HepG2 (cell line): ENCODE data around the gene TRIM54. TPM values are rescaled to one million over a fixed set of nuclear protein-coding genes. Genes with fewer than 3 reads are reported as not detected.

Source experiments
- CC2D1A ChIP-seq: sonication (generic); formaldehyde crosslinking; IDR thresholded peaks from 2 replicates; pipeline ENCODE4 v1.8.1; 2023; ENCODE audit warnings: mild to moderate bottlenecking, missing genetic modification reagents
- CHCHD3 ChIP-seq: sonication (generic); formaldehyde crosslinking; IDR thresholded peaks from 2 replicates; pipeline ENCODE4 v1.8.0; 2022; ENCODE audit warnings: mild to moderate bottlenecking, missing genetic modification reagents, moderate library complexity
- EP300 ChIP-seq, 3 experiments: sonication (generic) in 1 of 3; formaldehyde crosslinking in 1 of 3; IDR thresholded peaks; 2 replicates each; pipeline versions ENCODE4 v1.5.1 to v1.6.1; 2011 to 2020; ENCODE audit warnings: low read depth in 2 of 3, low read length in 2 of 3, borderline replicate concordance in 1 of 3, improper control_type of control experiment in 1 of 3, mild to moderate bottlenecking in 1 of 3, missing genetic modification reagents in 1 of 3, moderate library complexity in 1 of 3
- FOSL1 ChIP-seq: sonication (generic); formaldehyde crosslinking; IDR thresholded peaks from 2 replicates; pipeline ENCODE4 v1.9.0; 2021; ENCODE audit warnings: missing genetic modification reagents, borderline replicate concordance
- HMGXB3 ChIP-seq: sonication (generic); formaldehyde crosslinking; IDR thresholded peaks from 2 replicates; pipeline ENCODE4 v1.4.0; 2020; ENCODE audit warnings: missing genetic modification reagents, borderline replicate concordance
- NCOA2 ChIP-seq: sonication (generic); formaldehyde crosslinking; IDR thresholded peaks from 2 replicates; pipeline ENCODE4 v1.8.0; 2022; ENCODE audit warnings: inconsistent platforms
- NFRKB ChIP-seq: fragments of 450-650 bp; IDR thresholded peaks from 2 replicates; pipeline ENCODE4 v1.6.1; 2017
- NR2F2 ChIP-seq: IDR thresholded peaks from 2 replicates; pipeline ENCODE4 v1.6.1; 2012; ENCODE audit warnings: low read depth, inconsistent platforms, borderline replicate concordance
- ZNF18 ChIP-seq: sonication (generic); formaldehyde crosslinking; IDR thresholded peaks from 2 replicates; pipeline ENCODE4 v1.8.0; 2022; ENCODE audit warnings: mild to moderate bottlenecking, missing genetic modification reagents; ENCODE audit not compliant: insufficient replicate concordance
- ZNF343 ChIP-seq: sonication (generic); formaldehyde crosslinking; IDR thresholded peaks from 2 replicates; pipeline ENCODE4 v1.4.0; 2020; ENCODE audit warnings: mild to moderate bottlenecking, missing genetic modification reagents
- ZNF431 ChIP-seq: sonication (generic); formaldehyde crosslinking; IDR thresholded peaks from 2 replicates; pipeline ENCODE4 v1.9.0; 2022; ENCODE audit warnings: missing genetic modification reagents, low read depth, mild to moderate bottlenecking, borderline replicate concordance
- ZNF557 ChIP-seq: sonication (generic); formaldehyde crosslinking; IDR thresholded peaks from 2 replicates; pipeline ENCODE4 v1.4.0; 2020; ENCODE audit warnings: missing genetic modification reagents
- ZNF567 ChIP-seq: sonication (generic); formaldehyde crosslinking; IDR thresholded peaks from 2 replicates; pipeline ENCODE4 v1.8.1; 2023; ENCODE audit warnings: mild to moderate bottlenecking, missing genetic modification reagents, borderline replicate concordance
- ZNF589 ChIP-seq: sonication (generic); formaldehyde crosslinking; conservative IDR thresholded peaks from 2 replicates; pipeline ENCODE4 v1.8.0; 2022; ENCODE audit warnings: mild to moderate bottlenecking, moderate library complexity, missing genetic modification reagents
- ZNF609 ChIP-seq: sonication (generic); formaldehyde crosslinking; IDR thresholded peaks from 2 replicates; pipeline ENCODE4 v1.4.0; 2020; ENCODE audit warnings: mild to moderate bottlenecking, missing genetic modification reagents, borderline replicate concordance
- polyA plus RNA-seq, 8 experiments: library from polyadenylated mRNA; depleted of rRNA in 3 of 8; stranded (reverse) in 7 of 8; unstranded in 1 of 8; fragments of >200 nt; fragmentation: Illumina TruSeq in 4 of 8; extraction: Trizol in 4 of 8; gene quantifications; 2 replicates each; pipeline versions ENCODE4 v1.2.1 to v1.2.3, GENCODE V29; 2011 to 2016; ENCODE audit warnings: low read depth in 4 of 8, missing spikeins in 1 of 8, mixed read lengths in 1 of 8; ENCODE audit not compliant: insufficient read depth in 1 of 8
- total RNA-seq, 5 experiments: library from RNA; depleted of rRNA; stranded (reverse); fragments of >200 nt; fragmentation: Illumina TruSeq; extraction: Trizol; gene quantifications; 2 replicates each; pipeline ENCODE4 v1.2.3, GENCODE V29; 2016; ENCODE audit warnings: low read depth in 1 of 5

Gene TRIM54
- total and polyA plus RNA-seq, 2 of the 13 experiments (the other 11 are each of a cell fraction or from before 2014, with no cell fraction given) = 0.07 to 0.13 TPM

- TF ChIP-seq ZNF609 (CRISPR knock-in tag) (no peak), NCOA2 (CRISPR knock-in tag) (no peak), CHCHD3 (CRISPR knock-in tag) (0 out of 2 replicates have a peak, but pooled peaks have one; percentile 70), ZNF431 (no peak), EP300 (IDR thresholded peaks at IDR 0.05; ENCODE audit: low read depth in 2 of 2, low read length in 2 of 2) (no peak), EP300 (CRISPR knock-in tag; IDR thresholded peaks at IDR 0.05; ENCODE audit: borderline replicate concordance) (no peak), NR2F2 (no peak), CC2D1A (CRISPR knock-in tag) (no peak), HMGXB3 (CRISPR knock-in tag) (no peak), ZNF589 (CRISPR knock-in tag) (no peak), ZNF567 (no peak), NFRKB (no peak), ZNF343 (CRISPR knock-in tag) (no peak), ZNF18 (CRISPR knock-in tag) (no peak), ZNF557 (CRISPR knock-in tag) (no peak), FOSL1 (CRISPR knock-in tag) (0 out of 2 replicates have a peak, but pooled peaks have one; percentile 31)
These were observed 32.2 kb upstream of the TRIM54 start (continued) for GRCh38 chr2:27249891-27250651.
